ENCODE data around the gene REG1A. TPM values are rescaled to one million over a fixed set of nuclear protein-coding genes. Genes with fewer than 3 reads are reported as not detected.

Gene REG1A
- total RNA-seq, 1 donor from 2014 or later: not detected

DNA sequence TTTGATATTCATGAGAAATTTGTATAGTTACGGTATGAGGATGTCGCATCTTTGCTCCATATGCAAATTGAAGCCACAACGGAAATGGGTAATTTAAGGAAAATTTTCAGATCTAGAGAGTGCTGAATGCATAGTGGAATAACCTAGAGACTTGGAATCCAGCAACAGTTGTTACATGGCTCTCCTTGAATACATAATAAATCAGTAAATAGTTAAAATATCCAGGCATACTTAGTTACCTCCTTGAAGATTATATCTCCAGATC, 5.4 kb downstream of the REG1A start:
- no peak for DNase-seq (ENCODE audit: low read depth, low spot score)
- no peak overlapping the region for H3K27ac Mint-ChIP-seq (ENCODE audit: unreplicated experiment)
- no peaks in the 10 kb centered on the region for H3K27me3 Mint-ChIP-seq (ENCODE audit: low read depth)
- TF ChIP-seq, protein P1, sequence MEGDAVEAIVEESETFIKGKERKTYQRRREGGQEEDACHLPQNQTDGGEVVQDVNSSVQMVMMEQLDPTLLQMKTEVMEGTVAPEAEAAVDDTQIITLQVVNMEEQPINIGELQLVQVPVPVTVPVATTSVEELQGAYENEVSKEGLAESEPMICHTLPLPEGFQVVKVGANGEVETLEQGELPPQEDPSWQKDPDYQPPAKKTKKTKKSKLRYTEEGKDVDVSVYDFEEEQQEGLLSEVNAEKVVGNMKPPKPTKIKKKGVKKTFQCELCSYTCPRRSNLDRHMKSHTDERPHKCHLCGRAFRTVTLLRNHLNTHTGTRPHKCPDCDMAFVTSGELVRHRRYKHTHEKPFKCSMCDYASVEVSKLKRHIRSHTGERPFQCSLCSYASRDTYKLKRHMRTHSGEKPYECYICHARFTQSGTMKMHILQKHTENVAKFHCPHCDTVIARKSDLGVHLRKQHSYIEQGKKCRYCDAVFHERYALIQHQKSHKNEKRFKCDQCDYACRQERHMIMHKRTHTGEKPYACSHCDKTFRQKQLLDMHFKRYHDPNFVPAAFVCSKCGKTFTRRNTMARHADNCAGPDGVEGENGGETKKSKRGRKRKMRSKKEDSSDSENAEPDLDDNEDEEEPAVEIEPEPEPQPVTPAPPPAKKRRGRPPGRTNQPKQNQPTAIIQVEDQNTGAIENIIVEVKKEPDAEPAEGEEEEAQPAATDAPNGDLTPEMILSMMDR (conservative IDR thresholded peaks at IDR 0.05): no peak
- no peaks in the 10 kb centered on the region for H3K4me1 Mint-ChIP-seq
- H3K36me3 Mint-ChIP-seq (ENCODE audit: low read depth): no peaks in the 10 kb centered on the region
- H3K9me3 Mint-ChIP-seq: no peaks in the 10 kb centered on the region
- no peak overlapping the region for H3K4me3 Mint-ChIP-seq

DNA sequence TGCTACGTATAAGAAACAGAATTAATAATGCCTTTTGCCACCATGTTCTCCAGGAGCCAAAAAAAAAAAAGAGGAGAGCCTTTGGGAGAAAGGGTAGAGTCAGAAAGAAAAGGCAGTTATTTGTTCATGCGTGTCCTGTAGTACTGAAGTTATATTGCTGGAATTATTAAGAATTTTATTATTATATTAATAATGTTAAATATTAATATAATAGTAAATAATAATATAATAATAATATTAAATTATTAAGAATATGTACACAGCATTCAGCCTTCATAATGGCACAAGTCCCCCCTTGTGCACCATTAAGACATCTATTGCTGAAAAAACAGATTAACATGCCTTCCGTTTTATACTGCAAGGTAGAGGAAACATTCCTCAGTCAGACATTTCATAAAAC, 8.1 kb downstream of the REG1A start:
- Mint-ChIP-seq H3K4me1 (no peaks in the 10 kb centered on the region), H3K4me3 (no peak overlapping the region), H3K27ac (ENCODE audit: unreplicated experiment) (no peak overlapping the region), H3K36me3 (ENCODE audit: low read depth) (no peaks in the 10 kb centered on the region), H3K9me3 (no peaks in the 10 kb centered on the region), H3K27me3 (ENCODE audit: low read depth) (no peaks in the 10 kb centered on the region)
- TF ChIP-seq, protein P1 (conservative IDR thresholded peaks at IDR 0.05): no peak
- no peak for DNase-seq (ENCODE audit: low read depth, low spot score)

DNA sequence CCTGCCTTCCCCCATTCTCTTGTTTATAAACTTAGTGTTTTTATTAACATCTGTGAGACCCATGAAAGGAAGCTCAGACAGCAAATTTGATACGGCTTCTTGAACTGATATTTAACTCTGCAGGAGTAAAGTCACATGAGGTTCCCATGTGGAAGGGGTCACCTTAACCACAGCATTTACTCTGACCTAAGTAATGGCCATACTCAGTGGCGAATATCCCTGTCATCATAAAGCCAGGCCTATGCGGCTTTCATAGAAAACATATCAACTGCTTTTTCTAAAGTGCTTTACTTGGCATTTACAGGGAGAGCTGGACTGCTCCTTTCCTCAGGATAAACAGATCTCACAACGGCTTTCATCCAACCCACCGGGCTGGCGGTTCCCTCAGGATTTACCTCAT, 9.0 kb downstream of the REG1A start:
- TF ChIP-seq, protein P1 (conservative IDR thresholded peaks at IDR 0.05): no peak
- no peak overlapping the region for H3K27ac Mint-ChIP-seq (ENCODE audit: unreplicated experiment)
- no peak overlapping the region for H3K4me3 Mint-ChIP-seq
- no peaks in the 10 kb centered on the region for H3K27me3 Mint-ChIP-seq (ENCODE audit: low read depth)
- H3K36me3 Mint-ChIP-seq (ENCODE audit: low read depth): no peaks in the 10 kb centered on the region
- DNase-seq (ENCODE audit: low read depth, low spot score): no peak
- H3K4me1 Mint-ChIP-seq: no peaks in the 10 kb centered on the region
- H3K9me3 Mint-ChIP-seq: no peaks in the 10 kb centered on the region

DNA sequence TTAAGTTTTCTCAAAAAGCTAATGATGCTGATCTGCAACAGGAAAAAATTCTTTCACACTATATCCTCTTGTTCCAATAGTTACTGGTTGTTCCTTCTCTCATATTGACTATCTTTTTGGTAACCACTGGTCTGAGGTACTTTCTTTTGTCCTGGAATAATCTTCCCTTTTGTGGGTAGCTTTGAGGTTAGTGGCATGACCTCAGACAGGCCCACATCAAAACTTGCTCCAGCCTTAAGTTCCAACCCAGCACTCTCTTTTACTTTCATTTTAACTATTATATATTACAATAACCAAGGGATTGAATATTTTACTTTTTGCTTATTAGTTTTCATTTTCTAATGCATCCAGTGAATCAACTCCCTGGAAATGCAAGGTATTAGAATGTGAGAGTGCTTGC, 9.5 kb downstream of the REG1A start:
- no peaks in the 10 kb centered on the region for H3K4me1 Mint-ChIP-seq
- H3K9me3 Mint-ChIP-seq: no peaks in the 10 kb centered on the region
- TF ChIP-seq, protein P1 (conservative IDR thresholded peaks at IDR 0.05): no peak
- no peak for DNase-seq (ENCODE audit: low read depth, low spot score)
- no peaks in the 10 kb centered on the region for H3K36me3 Mint-ChIP-seq (ENCODE audit: low read depth)
- H3K4me3 Mint-ChIP-seq: no peak overlapping the region
- H3K27ac Mint-ChIP-seq (ENCODE audit: unreplicated experiment): no peak overlapping the region
- no peaks in the 10 kb centered on the region for H3K27me3 Mint-ChIP-seq (ENCODE audit: low read depth)

DNA sequence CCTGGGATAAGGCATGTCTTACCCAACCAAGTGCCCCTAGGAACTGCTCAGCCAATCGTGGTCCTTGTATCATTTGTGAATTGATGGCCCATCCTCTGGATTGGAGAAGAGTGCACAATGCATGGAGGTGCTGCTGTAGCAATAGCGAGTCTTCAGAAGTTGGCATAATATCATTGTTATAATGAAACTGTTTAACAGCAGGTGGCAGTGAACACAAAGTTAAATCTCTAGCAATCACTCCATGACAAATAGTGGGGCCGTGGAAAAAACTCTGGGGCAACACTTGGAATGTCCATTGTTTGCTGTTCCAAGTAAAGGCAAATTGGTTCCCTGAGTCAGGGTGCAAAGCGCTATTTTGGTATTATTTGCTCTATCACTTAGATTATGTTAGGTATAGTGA, 11.4 kb downstream of the REG1A start:
- no peaks in the 10 kb centered on the region for H3K4me1 Mint-ChIP-seq
- peak overlapping the region; percentile 41 for H3K27ac Mint-ChIP-seq (ENCODE audit: unreplicated experiment)
- no peaks in the 10 kb centered on the region for H3K9me3 Mint-ChIP-seq
- DNase-seq (ENCODE audit: low read depth, low spot score): no peak
- H3K27me3 Mint-ChIP-seq (ENCODE audit: low read depth): peaks cover under 1% of the 10 kb centered on the region
- H3K4me3 Mint-ChIP-seq: no peak overlapping the region
- TF ChIP-seq, protein P1 (conservative IDR thresholded peaks at IDR 0.05): no peak
- no peaks in the 10 kb centered on the region for H3K36me3 Mint-ChIP-seq (ENCODE audit: low read depth)

DNA sequence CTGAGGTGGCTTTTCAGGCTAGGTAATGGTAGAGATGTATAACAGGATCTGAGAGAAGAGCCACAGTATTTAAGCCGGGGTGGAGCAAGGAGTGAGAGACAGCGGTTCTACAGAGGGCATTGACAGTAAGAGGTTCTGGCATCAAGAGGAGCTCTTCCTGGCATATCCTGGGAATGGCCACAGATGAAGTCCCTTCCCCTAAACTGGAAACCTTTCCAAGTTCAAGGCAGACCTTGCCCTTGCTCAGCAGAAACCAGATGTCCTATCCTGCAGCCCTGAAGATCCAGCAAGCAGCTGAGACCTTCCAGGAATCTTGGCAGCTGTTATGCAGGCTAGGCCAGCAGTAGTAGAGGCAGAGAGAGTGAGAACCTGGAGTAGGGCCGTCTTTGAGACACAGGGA, 18.1 kb downstream of the REG1A start:
- TF ChIP-seq, protein P1 (conservative IDR thresholded peaks at IDR 0.05): no peak
- Mint-ChIP-seq H3K36me3 (ENCODE audit: low read depth) (no peaks in the 10 kb centered on the region), H3K27me3 (ENCODE audit: low read depth) (peaks cover 3% of the 10 kb centered on the region), H3K4me1 (no peaks in the 10 kb centered on the region), H3K9me3 (no peaks in the 10 kb centered on the region), H3K27ac (ENCODE audit: unreplicated experiment) (no peak overlapping the region), H3K4me3 (no peak overlapping the region)
- DNase-seq (ENCODE audit: low read depth, low spot score): no peak
